GM18868 (cell line): ENCODE data around the gene ZNF718.
A peak's percentile ranks its signal among the peaks of the same experiment; 100 is the strongest.
"Not testable (repeated sequence)": the region's sequence is repeated elsewhere in the genome, so short reads cannot be mapped to it uniquely, and the experiment has no call there.

Experiments
- ATAC-seq: cut with Tn5 transposase; IDR thresholded peaks from one replicate; pipeline ENCODE4 v1.9.1; 2021; ENCODE audit warnings: mild to moderate bottlenecking, moderate library complexity; ENCODE audit not compliant: unreplicated experiment

ZNF718 gene

DNA sequence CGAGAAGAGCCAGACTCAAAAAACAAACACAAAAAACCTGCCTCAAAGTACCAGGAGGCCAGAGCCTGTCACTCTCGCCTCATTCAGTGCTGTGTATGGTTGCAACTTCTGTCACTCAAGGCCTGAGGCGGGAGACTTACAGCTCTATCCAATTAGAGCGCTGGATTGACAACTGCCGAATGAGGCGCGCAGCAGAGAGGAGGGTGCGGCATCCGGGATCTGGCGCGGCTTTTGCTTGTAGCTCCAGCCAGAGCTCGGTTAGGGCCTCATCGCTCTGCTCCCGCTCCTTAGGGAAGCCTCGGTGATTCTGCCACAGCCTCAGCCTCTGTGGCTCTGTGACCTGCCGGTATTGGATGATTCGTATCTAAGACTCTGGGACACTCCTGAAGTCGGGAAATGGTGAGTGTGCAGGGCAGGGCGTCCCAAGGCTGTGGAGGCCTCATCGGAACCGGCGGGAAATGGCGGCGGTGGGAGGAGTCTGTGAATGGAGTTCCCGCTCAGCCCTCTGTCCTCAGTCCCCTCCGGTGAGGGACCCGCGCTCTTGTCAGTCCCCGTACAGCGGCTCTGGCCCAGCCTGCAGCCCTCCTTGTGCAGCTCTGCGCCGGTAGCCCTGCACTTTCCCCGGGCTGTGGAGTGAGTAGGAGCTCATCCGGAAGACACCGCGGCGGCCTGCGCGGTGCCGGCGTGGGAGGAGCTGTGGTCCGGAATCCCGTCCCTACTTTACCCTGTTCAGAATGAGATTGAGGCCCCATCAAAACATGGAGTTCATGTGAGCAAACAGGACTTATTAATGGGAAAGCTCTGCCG lies at the start of gene ZNF718:
ZNF718 (plus strand) TSS at position 227 of the 807 bp plus-strand sequence; CDS start at position 397, 170 bp downstream.
- peak; percentile 97 for ATAC-seq

- no peak for ATAC-seq
Observed at GRCh38 chr4:85951-86350, 38.4 kb upstream of the ZNF718 start.

GRCh38 chr4:86559-87324 lies 37.6 kb upstream of the ZNF718 start:
- ATAC-seq: not testable (repeated sequence)

DNA sequence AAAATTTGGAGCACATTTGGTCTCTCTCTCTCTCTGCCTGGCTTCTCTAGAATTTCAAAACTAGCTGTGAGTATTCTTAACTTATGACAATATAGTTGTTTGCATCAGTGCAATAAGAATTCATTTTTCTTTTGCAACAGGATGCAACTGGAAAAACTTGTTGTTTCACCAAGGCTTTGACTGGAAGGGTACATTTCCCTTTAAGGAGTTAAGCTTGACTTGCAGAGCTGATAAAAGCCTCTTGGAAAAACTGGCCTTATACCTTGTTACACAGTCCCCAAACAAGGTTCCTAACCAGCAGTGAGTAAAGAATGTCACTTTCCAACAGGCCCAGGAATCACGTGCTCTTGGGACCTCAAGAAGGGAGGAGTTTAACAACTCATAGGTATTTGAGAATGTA lies 25.9 kb upstream of the ZNF718 start:
- no peak for ATAC-seq

DNA sequence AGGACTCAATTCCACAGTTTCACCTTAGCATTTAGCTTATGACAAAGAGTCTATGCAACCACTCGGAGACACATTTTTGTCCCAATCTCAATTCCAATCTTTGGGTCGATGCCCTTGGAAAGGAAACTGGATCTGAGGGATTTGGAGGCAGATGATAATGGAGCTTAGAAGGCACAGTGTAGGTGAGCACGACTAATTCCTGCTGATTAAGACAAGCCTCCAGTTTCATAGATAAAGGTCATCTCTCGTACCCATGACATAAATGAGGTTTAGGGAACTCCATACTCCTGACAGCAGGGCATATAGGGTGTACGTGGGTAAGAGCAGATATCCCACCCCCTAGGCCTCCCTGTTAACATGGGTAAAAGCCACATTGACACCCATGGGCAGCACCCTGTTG lies 24.4 kb upstream of the ZNF718 start:
- ATAC-seq: no peak

DNA sequence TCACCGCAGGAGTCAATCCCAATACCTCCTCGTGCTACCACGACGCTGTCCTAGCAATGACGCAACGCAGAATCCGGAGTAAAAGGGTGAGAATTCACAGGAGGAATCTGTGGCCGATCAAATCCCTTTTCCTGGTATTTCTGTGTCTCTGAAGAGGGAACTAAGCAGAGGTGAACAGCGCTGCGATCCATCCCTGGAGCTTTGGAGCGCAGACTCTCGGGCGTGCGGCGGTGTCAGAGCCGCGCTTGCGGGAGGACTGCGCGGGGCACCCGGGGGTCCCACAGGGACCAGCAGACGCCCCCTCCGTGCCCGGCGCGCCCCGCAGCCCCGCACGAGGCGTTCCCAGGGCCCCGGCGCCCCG lies 17.2 kb upstream of the ZNF718 start:
- ATAC-seq: no peak

DNA sequence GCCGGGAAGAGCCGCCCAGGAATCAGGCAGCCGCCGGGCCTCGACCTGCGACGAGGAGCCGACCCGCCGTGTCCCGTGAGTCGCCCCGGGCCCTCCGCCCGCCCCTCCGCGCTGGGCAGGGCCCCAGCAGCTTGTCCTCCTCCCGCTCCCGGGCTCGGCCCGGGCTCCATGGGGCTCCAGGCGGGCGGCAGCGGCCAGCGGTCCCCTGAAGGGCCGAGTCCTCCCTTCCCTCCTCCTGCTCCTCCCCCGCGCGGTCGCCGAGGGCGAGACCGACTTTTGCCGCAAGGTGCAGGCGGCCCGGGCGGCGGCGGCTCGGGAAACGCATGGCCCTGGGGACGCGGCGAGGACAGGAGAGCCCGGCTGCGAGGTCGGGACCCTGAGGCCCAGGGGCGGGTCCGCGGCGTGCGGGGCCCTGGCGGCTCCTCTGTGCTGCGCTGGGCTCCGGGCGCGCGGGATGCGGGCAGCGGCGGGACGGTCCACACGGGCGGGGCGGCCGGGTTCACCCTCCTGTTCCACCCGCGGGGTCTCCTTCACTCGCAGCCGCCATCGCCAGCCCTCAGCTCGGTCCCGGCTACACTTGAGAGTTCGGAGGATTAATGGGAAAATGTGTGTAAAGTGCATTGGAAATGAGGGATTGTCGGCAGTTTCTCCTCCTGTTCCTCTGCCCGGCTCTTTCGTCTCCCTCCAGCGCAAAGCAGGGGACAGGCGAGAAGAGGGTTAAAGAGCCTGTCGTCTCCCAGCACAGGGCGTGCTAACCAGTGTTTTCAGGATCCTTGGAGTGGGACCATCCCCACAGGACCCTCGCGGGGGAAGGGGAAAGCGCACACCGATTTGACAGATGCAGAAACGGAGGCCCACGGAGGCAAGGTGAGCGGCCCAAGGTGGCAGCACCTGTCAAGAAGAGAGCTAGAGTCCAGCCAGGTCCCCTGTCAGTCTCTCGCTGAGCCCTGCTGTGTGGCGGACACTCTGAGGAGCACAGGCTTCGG lies 16.6 kb upstream of the ZNF718 start:
- no peak for ATAC-seq

DNA sequence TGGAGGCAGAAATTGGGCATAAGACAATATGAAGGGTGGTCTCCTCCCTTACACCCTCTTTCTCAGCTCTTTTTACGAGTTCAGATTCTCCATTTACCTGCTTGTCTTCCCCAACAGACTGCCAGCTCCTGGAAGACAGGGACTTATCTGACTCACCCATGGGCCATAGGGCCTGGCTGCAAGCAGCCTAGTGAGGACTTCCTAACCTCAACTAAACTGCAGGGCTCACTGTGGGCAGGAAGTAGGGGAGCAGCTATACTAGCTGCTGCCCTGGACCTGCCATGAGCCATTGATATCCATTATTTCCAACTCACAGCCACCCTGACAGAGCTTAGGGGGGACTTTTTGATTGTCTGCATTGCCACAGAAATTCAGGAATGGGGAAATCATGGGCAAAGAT lies 11.5 kb upstream of the ZNF718 start:
- ATAC-seq: no peak

GRCh38 chr4:113732-114131 lies 10.6 kb upstream of the ZNF718 start:
- no peak for ATAC-seq

GRCh38 chr4:114149-114548 lies 10.2 kb upstream of the ZNF718 start:
- ATAC-seq: no peak

- no peak for ATAC-seq
Observed at GRCh38 chr4:116499-116898, 7.8 kb upstream of the ZNF718 start.

GRCh38 chr4:120616-121015 lies 3.7 kb upstream of the ZNF718 start:
- no peak for ATAC-seq

DNA sequence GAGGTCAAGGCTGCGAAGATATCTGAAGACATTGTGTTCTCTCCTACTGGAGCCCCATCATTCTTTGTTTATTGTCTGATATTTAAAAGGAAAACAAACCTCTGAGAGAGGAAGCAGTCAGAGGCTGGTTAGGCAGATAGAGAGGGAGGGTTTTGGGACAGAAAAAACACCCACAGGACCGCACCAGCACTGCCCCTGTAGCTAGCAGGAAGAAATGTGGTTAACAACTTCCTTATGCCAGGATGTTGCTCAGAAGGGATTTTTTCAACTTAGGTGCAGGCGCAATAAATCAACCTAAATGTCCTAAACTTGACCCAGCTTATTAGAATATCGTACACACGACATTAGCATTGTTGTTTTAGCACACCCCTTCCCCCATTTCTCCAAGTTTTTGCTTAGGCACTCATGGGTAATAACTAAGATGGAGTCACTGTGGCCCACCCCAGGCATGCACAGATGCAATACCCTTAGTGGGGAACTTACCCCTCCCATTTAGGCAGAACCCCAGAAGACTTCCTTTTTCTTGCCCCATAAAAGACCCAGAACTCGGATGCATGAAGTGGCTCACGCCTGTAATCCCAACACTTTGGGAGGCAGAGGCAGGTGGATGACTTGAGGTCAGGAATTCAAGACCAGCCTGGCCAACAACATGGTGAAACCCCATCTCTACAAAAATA lies 2.8 kb upstream of the ZNF718 start:
- no peak for ATAC-seq

DNA sequence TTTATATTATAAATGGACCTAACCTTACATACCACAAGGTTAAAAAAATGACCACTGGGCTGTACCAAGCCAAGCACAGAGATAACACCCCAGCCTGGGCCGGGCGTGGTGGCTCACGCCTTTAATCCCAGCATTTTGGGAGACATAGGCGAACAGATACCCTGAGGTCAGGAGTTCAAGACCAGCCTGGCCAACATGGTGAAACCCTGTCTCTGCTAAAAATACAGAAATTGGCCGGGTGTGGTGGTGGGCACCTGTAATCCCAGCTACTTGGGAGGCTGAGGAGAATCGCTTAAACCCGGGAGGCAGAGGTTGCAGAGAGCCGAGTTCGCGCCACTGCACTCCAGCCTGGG lies 403 bp upstream of the ZNF718 start:
- ATAC-seq: not testable (repeated sequence)

DNA sequence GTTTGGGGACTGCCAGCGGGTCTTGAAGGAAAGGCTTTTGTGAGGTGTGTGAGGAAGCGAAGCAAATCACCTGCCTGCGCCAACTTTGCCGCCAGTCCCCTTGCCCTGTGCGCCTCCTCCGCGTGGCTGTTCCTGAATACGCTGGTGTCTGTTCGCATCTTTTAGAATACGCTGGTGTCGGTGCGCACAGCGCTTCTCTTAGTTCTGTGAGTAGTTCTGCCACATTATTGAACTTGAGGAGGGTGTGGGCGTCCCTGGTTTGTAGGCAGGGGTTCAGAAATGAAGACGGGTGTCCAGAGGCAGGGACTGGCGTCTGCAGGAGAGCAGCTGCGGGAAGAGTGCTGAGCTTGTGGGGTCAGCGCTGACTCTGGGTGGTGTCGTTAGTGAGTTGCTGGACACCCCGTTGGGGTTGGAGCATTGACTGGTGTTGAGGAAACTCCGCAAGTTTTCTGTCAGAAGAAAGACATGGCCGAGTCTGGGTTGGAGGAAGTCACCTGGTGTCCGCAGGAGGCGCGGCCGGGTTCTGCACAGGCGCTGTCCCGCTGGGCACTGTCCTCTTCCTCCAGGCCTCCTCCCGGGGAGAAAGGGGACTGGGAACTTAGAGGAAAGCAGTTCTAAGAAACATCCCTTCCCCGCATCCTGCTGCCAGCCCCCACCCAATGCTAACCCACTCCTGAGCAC lies 930 bp downstream of the ZNF718 start:
- ATAC-seq: peak; percentile 2

GRCh38 chr4:125833-126232 lies 1.5 kb downstream of the ZNF718 start:
- ATAC-seq: no peak

- no peak for ATAC-seq
Observed at GRCh38 chr4:132483-132882, 8.2 kb downstream of the ZNF718 start.

GRCh38 chr4:138935-139334 lies 14.6 kb downstream of the ZNF718 start:
- no peak for ATAC-seq

DNA sequence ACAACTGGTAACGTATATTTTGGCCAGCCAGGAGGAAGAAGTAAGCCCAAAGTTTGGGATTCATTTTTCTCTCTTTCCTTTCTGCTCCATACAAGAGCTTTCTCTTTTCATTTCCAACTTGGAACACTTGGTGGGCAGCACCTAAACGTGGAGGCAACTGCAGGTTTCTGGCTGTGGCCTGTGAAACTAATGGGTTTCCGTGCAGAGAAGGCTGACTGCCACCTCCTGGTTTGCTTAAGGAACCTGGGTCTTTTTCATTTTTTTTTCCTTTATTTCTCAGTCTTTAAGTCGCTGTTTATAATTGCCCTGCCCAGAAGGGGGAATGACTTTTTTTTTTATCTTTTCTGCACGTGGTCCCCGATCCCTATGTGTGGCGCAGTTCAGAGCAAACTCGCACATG lies 15.4 kb downstream of the ZNF718 start:
- ATAC-seq: no peak

DNA sequence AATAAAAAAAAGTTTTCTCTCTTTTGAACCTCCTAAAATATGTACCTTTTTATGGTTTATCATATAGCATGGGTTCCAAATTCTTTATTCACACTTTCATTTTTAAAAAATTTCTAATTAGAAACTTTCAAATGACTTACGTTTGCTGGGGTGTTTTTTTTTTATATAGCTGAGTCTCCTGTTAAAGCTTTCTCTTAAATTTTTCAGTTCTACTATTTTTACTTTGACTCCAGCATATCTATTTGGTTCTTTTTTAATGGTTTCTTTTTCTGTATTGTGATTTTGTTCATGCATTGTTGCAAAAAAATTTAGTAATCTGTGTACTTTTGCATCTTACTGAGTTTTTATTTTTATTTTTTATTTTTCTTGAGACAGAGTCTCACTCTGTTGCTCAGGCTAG lies 22.3 kb downstream of the ZNF718 start:
- ATAC-seq: no peak
